H9 (cell line): ENCODE measurements around the gene SGCD. TPM values are rescaled to one million over a fixed set of nuclear protein-coding genes. Genes with fewer than 3 reads are reported as not detected.

Experiments used
- DNase-seq: peaks from one replicate; pipeline ENCODE4 v3.0.0-alpha.2; 2017
- H2AFZ ChIP-seq: one replicate; pipeline ENCODE4 v1.6.1; 2013; ENCODE audit warnings: mild to moderate bottlenecking, low read length, control low read depth, moderate library complexity
- H2AK5ac ChIP-seq: 2 replicates; pipeline ENCODE4 v1.6.1; 2013; ENCODE audit warnings: low read length, control low read depth, mixed read lengths; ENCODE audit not compliant: insufficient read length
- H2BK120ac ChIP-seq: one replicate; pipeline ENCODE4 v1.6.1; 2013; ENCODE audit warnings: low read depth, mild to moderate bottlenecking, low read length, control low read depth, inconsistent platforms; ENCODE audit not compliant: poor library complexity, severe bottlenecking
- H2BK12ac ChIP-seq: 2 replicates; pipeline ENCODE4 v1.6.1; 2013; ENCODE audit warnings: low read length, control low read depth, mixed read lengths, low read depth; ENCODE audit not compliant: insufficient read length
- H2BK15ac ChIP-seq: 2 replicates; pipeline ENCODE4 v1.6.1; 2013; ENCODE audit warnings: low read depth, low read length, control low read depth
- H2BK20ac ChIP-seq: one replicate; pipeline ENCODE4 v1.6.1; 2013; ENCODE audit warnings: low read depth, mild to moderate bottlenecking, low read length, control low read depth, inconsistent platforms; ENCODE audit not compliant: poor library complexity, severe bottlenecking
- H2BK5ac ChIP-seq: 2 replicates; pipeline ENCODE4 v1.6.1; 2013; ENCODE audit warnings: low read length, control low read depth, mixed read lengths; ENCODE audit not compliant: insufficient read length
- H3K14ac ChIP-seq: 2 replicates; pipeline ENCODE4 v1.6.1; 2013; ENCODE audit warnings: low read length, control low read depth; ENCODE audit not compliant: insufficient read depth
- H3K18ac ChIP-seq: 2 replicates; pipeline ENCODE4 v1.6.1; 2013; ENCODE audit warnings: low read depth, mild to moderate bottlenecking, mixed read lengths, low read length, control low read depth; ENCODE audit not compliant: insufficient read length
- H3K23ac ChIP-seq: 2 replicates; pipeline ENCODE4 v1.6.1; 2013; ENCODE audit warnings: low read length, control low read depth, mixed read lengths, low read depth; ENCODE audit not compliant: insufficient read length
- H3K23me2 ChIP-seq: 2 replicates; pipeline ENCODE4 v1.6.1; 2013; ENCODE audit warnings: low read depth, mild to moderate bottlenecking, mixed read lengths, low read length, control low read depth; ENCODE audit not compliant: insufficient read length, poor library complexity, severe bottlenecking
- H3K27ac ChIP-seq: 2 replicates; pipeline ENCODE4 v1.5.1; 2013; ENCODE audit warnings: low read length, control low read depth, mixed read lengths, low read depth; ENCODE audit not compliant: insufficient read length
- H3K27me3 ChIP-seq: 2 replicates; pipeline ENCODE4 v1.6.1; 2013; ENCODE audit warnings: low read length, control low read depth, inconsistent platforms; ENCODE audit not compliant: insufficient read depth
- H3K4ac ChIP-seq: 2 replicates; pipeline ENCODE4 v1.6.1; 2013; ENCODE audit warnings: low read depth, mild to moderate bottlenecking, control low read depth, inconsistent platforms, low read length, moderate library complexity
- H3K4me1 ChIP-seq: 2 replicates; pipeline ENCODE4 v1.6.1; 2013; ENCODE audit warnings: low read length, control low read depth, inconsistent platforms; ENCODE audit not compliant: insufficient read depth
- H3K4me2 ChIP-seq: 2 replicates; pipeline ENCODE4 v1.6.1; 2013; ENCODE audit warnings: low read length, control low read depth, mixed read lengths; ENCODE audit not compliant: insufficient read length, insufficient read depth
- H3K56ac ChIP-seq: 2 replicates; pipeline ENCODE4 v1.6.1; 2013; ENCODE audit warnings: low read depth, mild to moderate bottlenecking, mixed read lengths, low read length, control low read depth; ENCODE audit not compliant: insufficient read length
- H3K79me1 ChIP-seq: 2 replicates; pipeline ENCODE4 v1.6.1; 2013; ENCODE audit warnings: low read depth, mild to moderate bottlenecking, moderate library complexity, low read length, control low read depth, inconsistent platforms; ENCODE audit not compliant: insufficient read depth, poor library complexity, severe bottlenecking
- H3K79me2 ChIP-seq: 2 replicates; pipeline ENCODE4 v1.6.1; 2013; ENCODE audit warnings: low read length, control low read depth, inconsistent platforms; ENCODE audit not compliant: insufficient read depth
- H3K9ac ChIP-seq: 2 replicates; pipeline ENCODE4 v1.6.1; 2013; ENCODE audit warnings: low read length, control low read depth, mixed read lengths; ENCODE audit not compliant: insufficient read length; ENCODE audit errors: extremely low read depth
- H3K9me3 ChIP-seq: one replicate; pipeline ENCODE4 v1.6.1; 2013; ENCODE audit warnings: low read depth, low read length, inconsistent platforms; ENCODE audit not compliant: control insufficient read depth
- H3T11ph ChIP-seq: one replicate; pipeline ENCODE4 v1.6.1; 2013; ENCODE audit warnings: mild to moderate bottlenecking, low read length, control low read depth, inconsistent platforms
- H4K20me1 ChIP-seq: one replicate; pipeline ENCODE4 v1.6.1; 2013; ENCODE audit not compliant: control insufficient read depth, insufficient read length, insufficient read depth
- H4K5ac ChIP-seq: 2 replicates; pipeline ENCODE4 v1.6.1; 2013; ENCODE audit warnings: low read depth, mild to moderate bottlenecking, mixed read lengths, low read length, control low read depth; ENCODE audit not compliant: insufficient read length
- H4K8ac ChIP-seq: replicated peaks from 2 replicates; pipeline ENCODE4 v1.6.1; 2013; ENCODE audit warnings: low read length, control low read depth, mixed read lengths, low read depth; ENCODE audit not compliant: insufficient read length
- H4K91ac ChIP-seq: 2 replicates; pipeline ENCODE4 v1.6.1; 2013; ENCODE audit warnings: low read depth, mild to moderate bottlenecking, moderate library complexity, mixed read lengths, low read length, control low read depth; ENCODE audit not compliant: insufficient read length
- H3K27ac Mint-ChIP-seq, 3 experiments: 2 replicates in 2 of 3; 3 replicates in 1 of 3; pipeline ENCODE4 v1.8.0; 2020 to 2021; ENCODE audit warnings: mixed read lengths in 3 of 3, mild to moderate bottlenecking in 1 of 3, moderate library complexity in 1 of 3
- H3K27me3 Mint-ChIP-seq: 2 replicates; pipeline ENCODE4 v1.8.0; 2021; ENCODE audit warnings: low read depth, mild to moderate bottlenecking, moderate library complexity, mixed read lengths
- H3K36me3 Mint-ChIP-seq, 3 experiments: 2 replicates in 2 of 3; 3 replicates in 1 of 3; pipeline ENCODE4 v1.8.0; 2020 to 2021; ENCODE audit warnings: low read depth in 3 of 3, mixed read lengths in 3 of 3; ENCODE audit not compliant: insufficient read depth in 1 of 3
- H3K4me1 Mint-ChIP-seq, 2 experiments: 2 replicates each; pipeline ENCODE4 v1.8.0; 2020; ENCODE audit warnings: mixed read lengths in 2 of 2
- H3K4me3 Mint-ChIP-seq, 2 experiments: 2 replicates in 1 of 2; 3 replicates in 1 of 2; pipeline ENCODE4 v1.8.0; 2020 to 2021; ENCODE audit warnings: mild to moderate bottlenecking in 2 of 2, mixed read lengths in 2 of 2, moderate library complexity in 1 of 2
- H3K9me3 Mint-ChIP-seq, 2 experiments: 2 replicates in 1 of 2; 3 replicates in 1 of 2; pipeline ENCODE4 v1.8.0; 2020; ENCODE audit warnings: mild to moderate bottlenecking in 2 of 2, mixed read lengths in 2 of 2, moderate library complexity in 1 of 2
- WGBS: extraction: QIAGEN DNeasy Blood & Tissue Kit; methylation state at CpG from one replicate; pipeline ENCODE4 v1.1.7; 2013; ENCODE audit warnings: missing lambda C conversion rate, low lambda C conversion rate, mixed read lengths; ENCODE audit not compliant: insufficient read length; ENCODE audit errors: extremely low coverage; 5-methylcytosine and 5-hydroxymethylcytosine counted together
- total RNA-seq: library from RNA; stranded (reverse); gene quantifications from 2 replicates; pipeline ENCODE4 v1.2.1, GENCODE V29; 2021
- TF ChIP-seq, protein P1 (sequence below): fragments of 200-600 bp; sonication (generic); conservative IDR thresholded peaks from 3 replicates; pipeline ENCODE4 v1.8.0; 2021; ENCODE audit warnings: antibody characterized with exemption, mild to moderate bottlenecking

Gene SGCD
- total RNA-seq, 1 experiment from 2014 or later, result 0.11 TPM

DNA sequence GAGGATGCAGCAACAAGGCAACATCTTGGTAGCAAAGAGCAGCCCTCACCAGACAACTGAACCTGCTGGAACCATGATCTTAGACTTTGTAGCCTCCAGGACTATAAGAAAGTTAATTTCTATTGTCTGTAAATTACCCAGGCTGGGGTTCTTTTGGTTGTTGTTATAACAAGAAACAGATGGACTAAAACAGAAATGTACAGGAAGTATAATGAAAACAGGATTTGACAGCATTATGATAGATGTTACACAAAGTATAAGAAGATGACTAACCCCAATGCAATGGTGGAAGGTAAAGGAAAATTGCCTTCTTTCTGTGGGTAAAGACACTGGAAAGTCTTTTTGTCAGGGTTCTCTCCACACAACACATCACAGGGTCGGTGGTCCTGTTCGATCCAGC is 204.2 kb downstream of the SGCD start:
- H3K9ac ChIP-seq, result no peak overlapping the region
- no peak overlapping the region for H3K14ac ChIP-seq
- H3K23me2 ChIP-seq, result no peaks in the 10 kb centered on the region
- no peak overlapping the region for H3K4ac ChIP-seq
- no CpG with 5 or more reads among the region's 2 CpGs for WGBS
- no peak overlapping the region for H3K27ac Mint-ChIP-seq
- H3K4me2 ChIP-seq, result no peak overlapping the region
- no peaks in the 10 kb centered on the region for H3K79me2 ChIP-seq
- H4K91ac ChIP-seq, result no peak overlapping the region
- no peak overlapping the region for H2BK120ac ChIP-seq
- no peak overlapping the region for H3K23ac ChIP-seq
- TF ChIP-seq, protein P1, sequence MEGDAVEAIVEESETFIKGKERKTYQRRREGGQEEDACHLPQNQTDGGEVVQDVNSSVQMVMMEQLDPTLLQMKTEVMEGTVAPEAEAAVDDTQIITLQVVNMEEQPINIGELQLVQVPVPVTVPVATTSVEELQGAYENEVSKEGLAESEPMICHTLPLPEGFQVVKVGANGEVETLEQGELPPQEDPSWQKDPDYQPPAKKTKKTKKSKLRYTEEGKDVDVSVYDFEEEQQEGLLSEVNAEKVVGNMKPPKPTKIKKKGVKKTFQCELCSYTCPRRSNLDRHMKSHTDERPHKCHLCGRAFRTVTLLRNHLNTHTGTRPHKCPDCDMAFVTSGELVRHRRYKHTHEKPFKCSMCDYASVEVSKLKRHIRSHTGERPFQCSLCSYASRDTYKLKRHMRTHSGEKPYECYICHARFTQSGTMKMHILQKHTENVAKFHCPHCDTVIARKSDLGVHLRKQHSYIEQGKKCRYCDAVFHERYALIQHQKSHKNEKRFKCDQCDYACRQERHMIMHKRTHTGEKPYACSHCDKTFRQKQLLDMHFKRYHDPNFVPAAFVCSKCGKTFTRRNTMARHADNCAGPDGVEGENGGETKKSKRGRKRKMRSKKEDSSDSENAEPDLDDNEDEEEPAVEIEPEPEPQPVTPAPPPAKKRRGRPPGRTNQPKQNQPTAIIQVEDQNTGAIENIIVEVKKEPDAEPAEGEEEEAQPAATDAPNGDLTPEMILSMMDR, result no peak
- no peak overlapping the region for H2AFZ ChIP-seq
- H3K79me1 ChIP-seq, result no peaks in the 10 kb centered on the region
- no peak overlapping the region for H3K4me3 Mint-ChIP-seq
- no peaks in the 10 kb centered on the region for H3K4me1 ChIP-seq
- no peak for DNase-seq
- no peak overlapping the region for H2BK5ac ChIP-seq
- H2BK15ac ChIP-seq, result no peak overlapping the region
- no peaks in the 10 kb centered on the region for H3K9me3 Mint-ChIP-seq
- no peak overlapping the region for H2BK12ac ChIP-seq
- no peaks in the 10 kb centered on the region for H3K27me3 ChIP-seq
- no peaks in the 10 kb centered on the region for H3K9me3 ChIP-seq
- no peak overlapping the region for H2BK20ac ChIP-seq
- H3K56ac ChIP-seq, result no peak overlapping the region
- no peak overlapping the region for H4K5ac ChIP-seq
- no peak overlapping the region for H3T11ph ChIP-seq
- no peak overlapping the region for H3K27ac ChIP-seq
- no peak overlapping the region for H4K8ac ChIP-seq
- H3K18ac ChIP-seq, result no peak overlapping the region
- H3K36me3 Mint-ChIP-seq, result no peaks in the 10 kb centered on the region
- H2AK5ac ChIP-seq, result no peak overlapping the region
- no peaks in the 10 kb centered on the region for H4K20me1 ChIP-seq
- no peaks in the 10 kb centered on the region for H3K27me3 Mint-ChIP-seq
- no peaks in the 10 kb centered on the region for H3K4me1 Mint-ChIP-seq
